ENCODE measurements around the gene TMEM170A. TPM values are rescaled to one million over a fixed set of nuclear protein-coding genes. Genes with fewer than 3 reads are reported as not detected.
"Not testable (repeated sequence)": the region's sequence is repeated elsewhere in the genome, so short reads cannot be mapped to it uniquely, and the experiment has no call there.

Gene TMEM170A, protein sequence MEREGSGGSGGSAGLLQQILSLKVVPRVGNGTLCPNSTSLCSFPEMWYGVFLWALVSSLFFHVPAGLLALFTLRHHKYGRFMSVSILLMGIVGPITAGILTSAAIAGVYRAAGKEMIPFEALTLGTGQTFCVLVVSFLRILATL
- total RNA-seq: 25.4 TPM
- long read RNA-seq, full-length matches to known transcripts: 16 of 25 reads
- long read RNA-seq, partial matches to known transcripts: 0 of 25 reads
- long read RNA-seq, other reads (novel, unspliced or antisense): 9 of 25 reads

DNA sequence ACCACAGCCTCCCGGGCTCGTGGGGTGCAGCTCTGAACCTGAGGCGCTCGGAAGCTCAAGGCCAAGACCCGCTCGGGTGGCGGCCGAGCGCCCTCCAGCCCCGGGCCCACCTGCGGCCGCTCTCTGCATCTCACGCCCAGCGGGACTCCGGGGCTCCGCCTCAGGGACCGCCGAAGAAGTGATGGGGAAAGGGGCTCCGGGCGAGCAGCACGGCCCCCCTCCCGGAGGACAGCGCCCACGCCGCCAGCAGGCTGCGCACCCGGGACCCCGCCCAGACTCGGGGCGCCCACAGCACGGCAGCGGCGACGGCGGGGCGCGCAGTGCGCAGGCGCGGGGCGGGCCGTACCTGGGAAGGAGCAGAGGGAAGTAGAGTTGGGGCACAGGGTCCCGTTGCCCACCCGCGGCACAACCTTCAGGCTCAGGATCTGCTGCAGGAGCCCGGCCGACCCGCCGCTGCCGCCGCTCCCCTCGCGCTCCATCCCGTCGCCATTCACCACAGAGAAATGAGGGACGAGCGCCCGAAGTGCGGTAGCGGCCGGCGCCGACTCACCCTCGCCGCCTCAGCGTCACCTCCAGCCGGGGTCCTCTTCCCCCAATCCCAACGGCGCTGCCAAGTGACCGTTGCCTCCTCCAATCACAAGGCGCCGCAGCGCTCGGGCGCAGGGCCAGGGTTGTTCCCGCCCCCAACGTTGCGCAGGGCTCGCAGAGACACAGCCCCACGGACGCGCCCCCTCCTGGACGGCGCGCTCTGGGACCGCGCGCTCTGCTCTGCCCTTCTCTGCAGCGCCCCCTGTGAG lies at the start of gene TMEM170A:
TSS of gene TMEM170A (minus strand) at position 568 of the 797 bp plus-strand sequence. CDS start at position 479, 89 bp downstream.
- no peaks in the 10 kb centered on the region for H3K36me3 ChIP-seq
- ATAC-seq (peak; percentile 98), DNase-seq (peak; percentile 100)
- H3K9me3 ChIP-seq: no peaks in the 10 kb centered on the region
- peak within 1 kb of the TSS; percentile 92 for H3K27ac ChIP-seq
- TF ChIP-seq, protein P1, sequence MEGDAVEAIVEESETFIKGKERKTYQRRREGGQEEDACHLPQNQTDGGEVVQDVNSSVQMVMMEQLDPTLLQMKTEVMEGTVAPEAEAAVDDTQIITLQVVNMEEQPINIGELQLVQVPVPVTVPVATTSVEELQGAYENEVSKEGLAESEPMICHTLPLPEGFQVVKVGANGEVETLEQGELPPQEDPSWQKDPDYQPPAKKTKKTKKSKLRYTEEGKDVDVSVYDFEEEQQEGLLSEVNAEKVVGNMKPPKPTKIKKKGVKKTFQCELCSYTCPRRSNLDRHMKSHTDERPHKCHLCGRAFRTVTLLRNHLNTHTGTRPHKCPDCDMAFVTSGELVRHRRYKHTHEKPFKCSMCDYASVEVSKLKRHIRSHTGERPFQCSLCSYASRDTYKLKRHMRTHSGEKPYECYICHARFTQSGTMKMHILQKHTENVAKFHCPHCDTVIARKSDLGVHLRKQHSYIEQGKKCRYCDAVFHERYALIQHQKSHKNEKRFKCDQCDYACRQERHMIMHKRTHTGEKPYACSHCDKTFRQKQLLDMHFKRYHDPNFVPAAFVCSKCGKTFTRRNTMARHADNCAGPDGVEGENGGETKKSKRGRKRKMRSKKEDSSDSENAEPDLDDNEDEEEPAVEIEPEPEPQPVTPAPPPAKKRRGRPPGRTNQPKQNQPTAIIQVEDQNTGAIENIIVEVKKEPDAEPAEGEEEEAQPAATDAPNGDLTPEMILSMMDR (IDR thresholded peaks at IDR 0.05): peak; percentile 100
- intact Hi-C loops (cut with DNase I): no loop called here
- peaks cover 13% of the 10 kb centered on the region for H3K4me1 ChIP-seq
- H3K4me3 ChIP-seq: peak within 1 kb of the TSS; percentile 97
- H3K27me3 ChIP-seq: no peaks in the 10 kb centered on the region

DNA sequence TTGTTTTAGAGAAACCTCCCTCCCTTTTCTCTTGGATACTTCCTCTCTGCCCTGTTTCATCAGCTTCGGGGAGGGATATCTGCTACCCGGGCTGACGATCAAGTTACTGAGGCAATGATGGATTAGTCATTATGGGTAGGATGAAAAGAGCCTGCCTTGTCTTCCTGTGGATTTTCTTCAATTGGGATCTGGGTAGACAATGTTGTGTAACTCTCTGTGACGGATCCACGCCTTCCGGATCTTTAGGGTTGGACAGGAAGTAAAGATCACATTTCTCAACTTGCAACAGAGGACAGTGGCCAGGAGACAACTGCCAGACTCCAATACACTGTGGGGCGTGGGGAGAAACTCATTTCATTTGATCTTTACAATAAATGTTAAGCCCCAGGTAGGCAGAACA lies 42.1 kb upstream of the TMEM170A start:
- H3K27ac ChIP-seq: no peak overlapping the region
- DNase-seq: no peak

DNA sequence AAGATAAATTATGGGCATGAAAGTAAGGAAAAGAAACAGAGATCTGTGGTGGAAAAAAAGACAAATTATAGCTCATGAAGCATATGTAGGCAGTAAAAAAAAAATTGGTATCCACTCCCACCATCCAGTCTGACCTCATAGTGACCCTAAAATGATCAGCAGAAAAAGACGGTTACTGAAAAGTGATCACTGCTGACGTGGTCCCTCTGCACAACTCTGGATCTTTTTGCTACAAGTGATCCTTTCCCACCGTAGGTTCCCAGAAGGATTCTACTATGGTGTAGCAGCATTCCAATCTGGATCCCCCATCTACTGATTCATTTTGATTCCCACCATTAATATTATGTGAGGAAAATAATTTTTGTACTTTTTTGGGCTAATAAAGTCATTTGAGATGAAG lies 41.6 kb upstream of the TMEM170A start:
- Histone ChIP-seq H3K4me1 (no peaks in the 10 kb centered on the region), H3K9me3 (no peaks in the 10 kb centered on the region), H3K27ac (no peak overlapping the region), H3K4me3 (no peak overlapping the region), H3K36me3 (no peaks in the 10 kb centered on the region), H3K27me3 (no peaks in the 10 kb centered on the region)
- TF ChIP-seq, protein P1 (IDR thresholded peaks at IDR 0.05): no peak
- DNase-seq (no peak), ATAC-seq (no peak)
- intact Hi-C loops (cut with DNase I): no loop called here

More for the DNA sequence above, 42.1 kb upstream of the TMEM170A start:
- Histone ChIP-seq H3K9me3 (no peaks in the 10 kb centered on the region), H3K4me1 (no peaks in the 10 kb centered on the region), H3K27me3 (no peaks in the 10 kb centered on the region), H3K4me3 (no peak overlapping the region), H3K36me3 (no peaks in the 10 kb centered on the region)
- TF ChIP-seq, protein P1 (IDR thresholded peaks at IDR 0.05): no peak
- intact Hi-C loops (cut with DNase I): no loop called here
- peak; percentile 87 for ATAC-seq

DNA sequence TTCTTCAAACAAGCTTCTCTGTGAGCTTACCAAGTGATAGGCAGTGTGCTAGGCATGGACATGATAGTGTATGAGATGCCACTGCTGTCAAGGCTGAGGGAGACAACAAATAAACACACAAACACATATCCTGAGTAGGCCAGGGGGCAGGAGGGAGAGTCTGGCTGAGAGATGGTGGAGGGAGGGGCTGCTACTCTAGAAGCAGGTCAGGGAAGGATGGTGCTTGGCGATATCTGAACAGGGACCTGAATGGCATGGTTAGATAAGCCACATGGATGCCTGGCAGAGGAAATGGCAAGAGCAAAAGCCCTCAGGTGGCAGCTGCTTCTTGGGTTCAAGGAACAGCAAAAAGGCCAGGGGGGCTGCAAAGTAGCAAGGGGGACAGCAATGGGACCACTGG lies 39.3 kb upstream of the TMEM170A start:
- intact Hi-C loops (cut with DNase I): no loop called here
- Histone ChIP-seq H3K27ac (no peak overlapping the region), H3K27me3 (no peaks in the 10 kb centered on the region), H3K9me3 (no peaks in the 10 kb centered on the region), H3K36me3 (no peaks in the 10 kb centered on the region), H3K4me1 (no peaks in the 10 kb centered on the region), H3K4me3 (no peak overlapping the region)
- ATAC-seq: no peak
- TF ChIP-seq, protein P1 (IDR thresholded peaks at IDR 0.05): no peak
- DNase-seq: no peak

DNA sequence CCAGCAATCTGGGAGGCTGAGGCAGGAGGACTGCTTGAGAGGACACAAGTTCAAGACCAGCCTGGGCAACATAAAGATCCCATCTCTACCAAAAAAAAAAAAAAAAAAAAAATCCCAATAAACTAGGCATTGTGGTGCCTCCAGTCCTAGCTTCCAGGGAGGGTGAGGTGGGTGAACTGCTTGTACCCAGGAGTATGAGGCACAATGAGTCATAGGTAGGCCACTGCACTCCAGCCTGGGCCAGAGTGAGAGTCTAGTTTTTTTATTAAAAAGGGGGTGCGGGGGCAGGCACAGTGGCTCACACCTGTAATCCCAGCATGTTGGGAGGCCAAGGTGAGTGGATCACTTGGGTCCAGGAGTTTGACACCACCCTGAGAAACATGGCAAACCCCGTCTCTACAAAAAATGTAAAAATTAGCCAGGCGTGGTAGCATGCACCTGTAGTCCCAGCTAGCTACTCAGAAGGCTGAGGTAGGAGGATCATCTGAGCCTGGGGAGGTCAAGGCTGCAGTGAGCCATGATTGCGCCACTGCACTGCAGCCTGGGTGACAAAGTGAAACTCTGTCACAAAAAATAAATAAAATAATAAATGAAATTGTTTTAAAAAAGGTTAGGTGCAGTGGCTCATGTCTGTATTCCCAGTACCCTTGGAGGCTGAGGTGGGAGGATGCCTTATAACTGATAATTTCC lies 38.6 kb upstream of the TMEM170A start:
- DNase-seq: no peak
- H3K27me3 ChIP-seq: no peaks in the 10 kb centered on the region
- H3K4me3 ChIP-seq: no peak overlapping the region
- ATAC-seq: no peak
- H3K27ac ChIP-seq: no peak overlapping the region
- no peaks in the 10 kb centered on the region for H3K9me3 ChIP-seq
- H3K4me1 ChIP-seq: no peaks in the 10 kb centered on the region
- intact Hi-C loops (cut with DNase I): no loop called here
- H3K36me3 ChIP-seq: no peaks in the 10 kb centered on the region
- TF ChIP-seq, protein P1 (IDR thresholded peaks at IDR 0.05): no peak

DNA sequence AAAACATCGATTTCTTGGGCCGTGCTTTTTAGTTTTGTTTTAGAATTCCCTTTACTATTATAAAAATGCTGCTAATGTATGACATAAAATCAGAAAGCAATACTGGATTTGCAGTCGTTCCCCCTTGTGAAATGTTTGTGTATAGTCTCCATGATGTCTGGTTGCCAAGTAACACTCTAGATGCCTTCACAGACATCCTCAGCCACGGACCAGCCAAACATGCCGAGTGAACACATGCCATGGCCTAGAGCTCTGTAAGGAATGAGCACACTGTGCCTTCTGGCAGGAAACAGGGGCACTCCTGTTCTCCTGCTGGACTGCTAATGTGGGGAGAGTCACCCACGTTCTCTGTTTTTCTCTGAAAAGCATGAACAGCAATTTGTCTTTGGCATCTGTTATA lies 37.3 kb upstream of the TMEM170A start:
- H3K27ac ChIP-seq; ATAC-seq; DNase-seq; H3K4me1 ChIP-seq; H3K4me3 ChIP-seq; H3K9me3 ChIP-seq; H3K27me3 ChIP-seq; intact Hi-C loops (cut with DNase I); H3K36me3 ChIP-seq: not testable (repeated sequence)
